Measurements from ENCODE around the gene CD59. TPM values are rescaled to one million over a fixed set of nuclear protein-coding genes. Genes with fewer than 3 reads are reported as not detected.

CD59 gene
- total RNA-seq, 1 donor from 2014 or later, result 637 TPM

DNA sequence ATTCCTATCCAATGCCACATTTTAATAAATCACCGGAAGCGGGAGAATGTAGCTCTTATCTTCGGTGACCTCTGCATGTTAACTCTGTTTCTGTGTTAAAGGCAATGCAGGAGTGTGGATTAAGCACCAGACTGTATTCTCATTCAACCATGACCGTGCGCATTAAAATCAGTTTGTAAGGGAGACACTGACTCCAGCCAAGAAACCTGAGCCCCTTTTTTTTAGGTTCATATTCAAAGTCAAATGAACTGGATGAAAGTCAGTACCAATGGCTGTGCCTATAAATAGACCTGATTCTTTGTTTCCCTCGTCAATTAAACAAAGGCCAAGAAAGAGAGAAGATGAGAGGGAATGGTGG lies 67.8 kb downstream of the CD59 start:
- no peak for DNase-seq (ENCODE audit: low spot score in 2 of 2)
- intact Hi-C loops (cut with DNase I), result no loop called here
- no peaks in the 10 kb centered on the region for H3K9me3 ChIP-seq
- no peaks in the 10 kb centered on the region for H3K4me1 ChIP-seq
- no peak overlapping the region for H3K4me3 ChIP-seq
- H3K27ac ChIP-seq, result no peak overlapping the region
- no peaks in the 10 kb centered on the region for H3K27me3 ChIP-seq
- H3K36me3 ChIP-seq, result no peaks in the 10 kb centered on the region
- TF ChIP-seq, protein P1, sequence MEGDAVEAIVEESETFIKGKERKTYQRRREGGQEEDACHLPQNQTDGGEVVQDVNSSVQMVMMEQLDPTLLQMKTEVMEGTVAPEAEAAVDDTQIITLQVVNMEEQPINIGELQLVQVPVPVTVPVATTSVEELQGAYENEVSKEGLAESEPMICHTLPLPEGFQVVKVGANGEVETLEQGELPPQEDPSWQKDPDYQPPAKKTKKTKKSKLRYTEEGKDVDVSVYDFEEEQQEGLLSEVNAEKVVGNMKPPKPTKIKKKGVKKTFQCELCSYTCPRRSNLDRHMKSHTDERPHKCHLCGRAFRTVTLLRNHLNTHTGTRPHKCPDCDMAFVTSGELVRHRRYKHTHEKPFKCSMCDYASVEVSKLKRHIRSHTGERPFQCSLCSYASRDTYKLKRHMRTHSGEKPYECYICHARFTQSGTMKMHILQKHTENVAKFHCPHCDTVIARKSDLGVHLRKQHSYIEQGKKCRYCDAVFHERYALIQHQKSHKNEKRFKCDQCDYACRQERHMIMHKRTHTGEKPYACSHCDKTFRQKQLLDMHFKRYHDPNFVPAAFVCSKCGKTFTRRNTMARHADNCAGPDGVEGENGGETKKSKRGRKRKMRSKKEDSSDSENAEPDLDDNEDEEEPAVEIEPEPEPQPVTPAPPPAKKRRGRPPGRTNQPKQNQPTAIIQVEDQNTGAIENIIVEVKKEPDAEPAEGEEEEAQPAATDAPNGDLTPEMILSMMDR (IDR thresholded peaks at IDR 0.05), result no peak

DNA sequence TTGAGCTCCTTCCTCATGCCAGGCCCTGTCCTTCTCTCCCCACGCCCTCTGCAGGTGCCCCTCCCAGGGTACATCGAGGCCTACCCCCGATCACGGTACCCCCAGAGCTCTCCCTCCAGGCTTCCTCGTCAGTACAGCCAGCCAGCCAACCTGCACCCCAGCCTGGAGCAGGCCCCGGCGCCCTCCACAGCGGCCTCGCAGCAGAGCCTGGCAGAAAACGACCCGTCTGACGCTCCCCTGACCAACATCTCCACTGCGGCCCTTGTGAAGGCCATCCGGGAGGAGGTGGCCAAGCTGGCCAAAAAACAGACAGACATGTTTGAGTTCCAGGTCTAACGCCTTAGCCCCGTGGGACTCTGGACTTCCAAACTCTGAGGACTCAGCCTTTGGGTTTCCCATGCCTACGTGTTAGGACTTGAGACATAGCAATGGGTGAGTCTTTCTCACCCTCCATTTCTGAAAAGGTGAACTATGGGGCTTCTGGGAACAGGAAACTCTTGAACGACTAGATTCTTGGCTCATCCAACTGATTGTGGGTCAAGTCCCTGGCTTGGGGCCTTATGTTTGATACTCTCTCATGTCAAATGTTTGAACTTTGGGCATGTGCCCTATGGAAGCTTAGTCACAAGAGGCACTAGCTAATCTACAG lies 68.3 kb downstream of the CD59 start:
- no peaks in the 10 kb centered on the region for H3K36me3 ChIP-seq
- intact Hi-C loops (cut with DNase I), result no loop called here

DNA sequence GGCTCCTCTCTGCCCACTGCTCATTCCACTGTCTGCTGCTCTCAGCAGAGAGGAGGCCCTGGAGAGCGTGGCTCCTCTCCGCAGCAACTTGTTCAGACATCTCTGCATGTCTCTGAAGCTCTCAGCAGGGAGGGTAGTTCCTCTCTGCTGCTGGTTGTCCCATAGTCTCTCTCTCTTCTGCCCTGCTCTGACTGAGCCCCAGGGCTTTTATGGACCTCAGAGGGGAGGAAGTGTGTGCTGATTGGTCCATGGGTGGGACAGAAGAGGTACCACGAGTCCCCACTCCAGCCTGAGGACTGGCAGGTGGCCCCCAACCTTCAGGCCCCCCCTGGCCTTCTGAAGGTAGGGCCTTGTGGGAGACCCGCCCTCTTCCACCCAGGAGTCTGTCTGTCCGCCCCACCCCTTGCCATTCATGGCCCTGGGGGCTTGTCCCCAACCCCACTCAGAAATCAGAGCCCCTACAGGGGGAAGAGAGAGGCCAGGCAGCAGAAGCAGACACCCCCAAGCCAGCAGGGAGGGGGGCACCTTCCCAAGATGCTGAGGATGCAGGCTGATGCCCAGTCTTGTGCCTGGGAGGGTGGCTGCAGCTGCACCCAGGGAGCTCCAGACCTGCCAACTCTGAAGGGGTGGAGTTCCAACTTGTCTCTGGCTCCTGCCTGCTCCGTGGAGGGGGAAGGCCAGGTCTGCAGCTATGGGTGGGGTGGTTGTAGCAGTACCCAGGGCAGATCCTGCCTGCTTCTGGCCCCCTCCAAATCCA lies 70.7 kb downstream of the CD59 start:
- no peaks in the 10 kb centered on the region for H3K9me3 ChIP-seq
- H3K27me3 ChIP-seq, result no peaks in the 10 kb centered on the region
- no peak overlapping the region for H3K27ac ChIP-seq
- TF ChIP-seq, protein P1 (IDR thresholded peaks at IDR 0.05), result no peak
- no peak for DNase-seq (ENCODE audit: low spot score in 2 of 2)
- intact Hi-C loops (cut with DNase I), result no loop called here
- H3K4me1 ChIP-seq, result no peaks in the 10 kb centered on the region
- H3K4me3 ChIP-seq, result no peak overlapping the region
- no peaks in the 10 kb centered on the region for H3K36me3 ChIP-seq

More for the DNA sequence above, 68.3 kb downstream of the CD59 start:
- DNase-seq (ENCODE audit: low spot score in 2 of 2), result no peak
- Histone ChIP-seq H3K4me3 (no peak overlapping the region), H3K4me1 (no peaks in the 10 kb centered on the region), H3K27ac (no peak overlapping the region), H3K9me3 (no peaks in the 10 kb centered on the region), H3K27me3 (no peaks in the 10 kb centered on the region)
- TF ChIP-seq, protein P1 (IDR thresholded peaks at IDR 0.05), result no peak

DNA sequence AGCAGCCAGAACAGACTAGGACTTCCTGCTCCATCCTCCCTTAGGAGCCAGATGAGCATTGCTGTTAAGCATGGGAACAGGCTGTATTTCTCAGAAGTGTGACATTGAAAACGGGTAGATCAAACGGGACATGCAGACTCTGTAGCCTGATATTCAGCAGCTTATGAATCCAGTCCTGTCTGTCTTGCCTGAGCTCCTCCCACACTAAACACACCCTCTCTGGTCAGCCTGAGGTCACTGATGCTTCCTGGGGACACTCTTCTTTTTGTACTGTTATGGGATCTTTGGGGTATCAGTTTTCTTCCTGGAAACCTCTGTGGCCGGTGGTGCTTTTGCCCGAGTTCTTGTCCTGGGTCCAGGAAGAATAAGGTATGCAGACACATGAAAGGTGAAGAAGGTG lies 71.4 kb downstream of the CD59 start:
- H3K4me1 ChIP-seq, result no peaks in the 10 kb centered on the region
- TF ChIP-seq, protein P1 (IDR thresholded peaks at IDR 0.05), result no peak

DNA sequence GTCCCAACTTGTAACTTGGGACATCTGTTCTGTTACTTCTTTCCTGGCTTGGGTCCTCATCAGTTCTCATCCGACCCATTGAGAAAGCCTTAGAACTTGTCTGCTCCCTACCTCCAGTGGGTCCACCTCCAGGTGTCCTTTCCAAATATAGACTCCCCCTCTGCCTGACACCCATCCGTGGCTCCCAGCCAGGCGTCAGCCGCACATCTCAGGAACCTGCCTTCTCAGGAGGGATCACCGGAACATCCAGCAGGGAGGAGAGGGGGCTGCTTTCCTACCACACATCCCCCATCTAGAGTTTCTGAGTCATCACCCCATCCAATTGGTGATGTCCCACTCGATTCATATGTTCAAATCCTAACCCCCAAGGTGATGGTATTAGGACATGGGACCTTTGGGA lies 72.1 kb downstream of the CD59 start:
- no peak for DNase-seq (ENCODE audit: low spot score in 2 of 2)
- TF ChIP-seq, protein P1 (IDR thresholded peaks at IDR 0.05), result no peak
- Histone ChIP-seq H3K27ac (no peak overlapping the region), H3K9me3 (no peaks in the 10 kb centered on the region), H3K4me3 (no peak overlapping the region), H3K27me3 (no peaks in the 10 kb centered on the region), H3K36me3 (no peaks in the 10 kb centered on the region), H3K4me1 (no peaks in the 10 kb centered on the region)
- intact Hi-C loops (cut with DNase I), result no loop called here

More for the DNA sequence above, 71.4 kb downstream of the CD59 start:
- Histone ChIP-seq H3K9me3 (no peaks in the 10 kb centered on the region), H3K36me3 (no peaks in the 10 kb centered on the region), H3K27me3 (no peaks in the 10 kb centered on the region), H3K4me3 (no peak overlapping the region), H3K27ac (no peak overlapping the region)
- DNase-seq (ENCODE audit: low spot score in 2 of 2), result no peak
- intact Hi-C loops (cut with DNase I), result no loop called here

Data from ascending aorta (tissue), 2 donors.